ENCODE results near the gene PPM1J. TPM values are rescaled to one million over a fixed set of nuclear protein-coding genes. Genes with fewer than 3 reads are reported as not detected.

Gene PPM1J
- total and polyA plus RNA-seq, 9 of the 15 experiments (the other 6 are each of a cell fraction or from before 2014, with no cell fraction given): 0.25 to 10.5 (median 4.2) TPM

DNA sequence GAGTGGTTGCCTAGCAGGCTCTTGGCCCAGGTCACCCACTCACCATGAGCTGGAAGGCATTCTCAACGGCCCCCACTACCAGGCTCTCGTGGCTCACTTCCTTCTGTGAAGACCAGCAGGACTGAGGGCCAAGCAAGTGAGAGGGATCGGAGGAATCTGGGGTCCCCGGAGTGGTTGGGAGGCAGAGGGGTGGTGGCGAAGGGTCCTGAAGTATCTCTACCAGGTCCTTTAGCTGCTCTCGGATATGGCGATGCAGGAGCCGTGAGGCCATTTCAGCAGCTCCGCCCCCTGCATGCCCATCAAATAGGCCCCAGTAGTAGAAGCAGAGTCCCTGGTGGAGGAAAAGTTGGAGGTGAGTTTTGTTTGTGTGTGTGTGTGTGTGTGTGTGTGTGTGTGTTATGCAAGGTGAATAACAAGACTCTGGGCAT is 2.4 kb downstream of the PPM1J start:
- in situ Hi-C loops (cut with MboI): no loop called here

More for the DNA sequence above, 2.4 kb downstream of the PPM1J start:
- ChIA-PET POLR2A (interaction anchor here (0.7 kb wide), 1 partner anchor 95 kb away, joined by 3 read pairs; no protein-coding TSS in a partner anchor), CTCF (ENCODE audit: low intra/inter-chr PET ratio) (no interaction called here)
- Histone ChIP-seq H3K9me1 (ENCODE audit: control insufficient read depth, insufficient read depth, low read length) (no peaks in the 10 kb centered on the region), H3K79me2 (ENCODE audit: control insufficient read depth, insufficient read depth, low read length) (no peaks in the 10 kb centered on the region), H3K27me3 (ENCODE audit: control insufficient read depth in 2 of 2, insufficient read depth in 2 of 2, low read length in 2 of 2) (no peaks in the 10 kb centered on the region), H3K9me3 (replicated peaks; ENCODE audit: control insufficient read depth, insufficient read depth, low read depth, low read length) (no peaks in the 10 kb centered on the region), H3K4me2 (ENCODE audit: insufficient read depth, low read length) (no peak overlapping the region), H3K36me3 (ENCODE audit: control insufficient read depth, insufficient read depth, low read length) (no peaks in the 10 kb centered on the region), H3K4me3 (no peak overlapping the region), H2AFZ (ENCODE audit: low read depth, low read length) (no peak overlapping the region), H4K20me1 (replicated peaks; ENCODE audit: control insufficient read depth, insufficient read depth, low read length) (no peaks in the 10 kb centered on the region), H3K4me1 (replicated peaks in 1 of 2; ENCODE audit: control insufficient read depth in 2 of 2, insufficient read depth in 2 of 2, low read length in 2 of 2) (peaks cover 24 to 30% of the 10 kb centered on the region in 2 experiments; a peak in 4 of 5 replicates), H3K9ac (ENCODE audit: insufficient read depth in 1 of 2, low read depth in 2 of 2, low read length in 2 of 2) (peak overlapping the region in 1 of 2 experiments; percentile 14; a peak in 1 of 4 replicates), H3K27ac (ENCODE audit: extremely low read depth, low read depth, low read length) (no peak overlapping the region)
- intact Hi-C loops (cut with micrococcal nuclease): loop anchor here (10.0 kb wide), 1 partner anchor 432 kb away; no protein-coding TSS in a partner anchor
- TF ChIP-seq ZNF699 (CRISPR knock-in tag; IDR thresholded peaks at IDR 0.05; ENCODE audit: insufficient replicate concordance): no peak
- TF ChIP-seq ZNF175 (CRISPR knock-in tag; IDR thresholded peaks at IDR 0.05; ENCODE audit: low read depth): no peak
- TF ChIP-seq, protein P1, sequence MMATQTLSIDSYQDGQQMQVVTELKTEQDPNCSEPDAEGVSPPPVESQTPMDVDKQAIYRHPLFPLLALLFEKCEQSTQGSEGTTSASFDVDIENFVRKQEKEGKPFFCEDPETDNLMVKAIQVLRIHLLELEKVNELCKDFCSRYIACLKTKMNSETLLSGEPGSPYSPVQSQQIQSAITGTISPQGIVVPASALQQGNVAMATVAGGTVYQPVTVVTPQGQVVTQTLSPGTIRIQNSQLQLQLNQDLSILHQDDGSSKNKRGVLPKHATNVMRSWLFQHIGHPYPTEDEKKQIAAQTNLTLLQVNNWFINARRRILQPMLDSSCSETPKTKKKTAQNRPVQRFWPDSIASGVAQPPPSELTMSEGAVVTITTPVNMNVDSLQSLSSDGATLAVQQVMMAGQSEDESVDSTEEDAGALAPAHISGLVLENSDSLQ (IDR thresholded peaks at IDR 0.05): peak; percentile 62; the same call in 1 of the 2 replicates
- no peak for TF ChIP-seq SMARCA4 (IDR thresholded peaks at IDR 0.05)
- TF ChIP-seq, protein P2, sequence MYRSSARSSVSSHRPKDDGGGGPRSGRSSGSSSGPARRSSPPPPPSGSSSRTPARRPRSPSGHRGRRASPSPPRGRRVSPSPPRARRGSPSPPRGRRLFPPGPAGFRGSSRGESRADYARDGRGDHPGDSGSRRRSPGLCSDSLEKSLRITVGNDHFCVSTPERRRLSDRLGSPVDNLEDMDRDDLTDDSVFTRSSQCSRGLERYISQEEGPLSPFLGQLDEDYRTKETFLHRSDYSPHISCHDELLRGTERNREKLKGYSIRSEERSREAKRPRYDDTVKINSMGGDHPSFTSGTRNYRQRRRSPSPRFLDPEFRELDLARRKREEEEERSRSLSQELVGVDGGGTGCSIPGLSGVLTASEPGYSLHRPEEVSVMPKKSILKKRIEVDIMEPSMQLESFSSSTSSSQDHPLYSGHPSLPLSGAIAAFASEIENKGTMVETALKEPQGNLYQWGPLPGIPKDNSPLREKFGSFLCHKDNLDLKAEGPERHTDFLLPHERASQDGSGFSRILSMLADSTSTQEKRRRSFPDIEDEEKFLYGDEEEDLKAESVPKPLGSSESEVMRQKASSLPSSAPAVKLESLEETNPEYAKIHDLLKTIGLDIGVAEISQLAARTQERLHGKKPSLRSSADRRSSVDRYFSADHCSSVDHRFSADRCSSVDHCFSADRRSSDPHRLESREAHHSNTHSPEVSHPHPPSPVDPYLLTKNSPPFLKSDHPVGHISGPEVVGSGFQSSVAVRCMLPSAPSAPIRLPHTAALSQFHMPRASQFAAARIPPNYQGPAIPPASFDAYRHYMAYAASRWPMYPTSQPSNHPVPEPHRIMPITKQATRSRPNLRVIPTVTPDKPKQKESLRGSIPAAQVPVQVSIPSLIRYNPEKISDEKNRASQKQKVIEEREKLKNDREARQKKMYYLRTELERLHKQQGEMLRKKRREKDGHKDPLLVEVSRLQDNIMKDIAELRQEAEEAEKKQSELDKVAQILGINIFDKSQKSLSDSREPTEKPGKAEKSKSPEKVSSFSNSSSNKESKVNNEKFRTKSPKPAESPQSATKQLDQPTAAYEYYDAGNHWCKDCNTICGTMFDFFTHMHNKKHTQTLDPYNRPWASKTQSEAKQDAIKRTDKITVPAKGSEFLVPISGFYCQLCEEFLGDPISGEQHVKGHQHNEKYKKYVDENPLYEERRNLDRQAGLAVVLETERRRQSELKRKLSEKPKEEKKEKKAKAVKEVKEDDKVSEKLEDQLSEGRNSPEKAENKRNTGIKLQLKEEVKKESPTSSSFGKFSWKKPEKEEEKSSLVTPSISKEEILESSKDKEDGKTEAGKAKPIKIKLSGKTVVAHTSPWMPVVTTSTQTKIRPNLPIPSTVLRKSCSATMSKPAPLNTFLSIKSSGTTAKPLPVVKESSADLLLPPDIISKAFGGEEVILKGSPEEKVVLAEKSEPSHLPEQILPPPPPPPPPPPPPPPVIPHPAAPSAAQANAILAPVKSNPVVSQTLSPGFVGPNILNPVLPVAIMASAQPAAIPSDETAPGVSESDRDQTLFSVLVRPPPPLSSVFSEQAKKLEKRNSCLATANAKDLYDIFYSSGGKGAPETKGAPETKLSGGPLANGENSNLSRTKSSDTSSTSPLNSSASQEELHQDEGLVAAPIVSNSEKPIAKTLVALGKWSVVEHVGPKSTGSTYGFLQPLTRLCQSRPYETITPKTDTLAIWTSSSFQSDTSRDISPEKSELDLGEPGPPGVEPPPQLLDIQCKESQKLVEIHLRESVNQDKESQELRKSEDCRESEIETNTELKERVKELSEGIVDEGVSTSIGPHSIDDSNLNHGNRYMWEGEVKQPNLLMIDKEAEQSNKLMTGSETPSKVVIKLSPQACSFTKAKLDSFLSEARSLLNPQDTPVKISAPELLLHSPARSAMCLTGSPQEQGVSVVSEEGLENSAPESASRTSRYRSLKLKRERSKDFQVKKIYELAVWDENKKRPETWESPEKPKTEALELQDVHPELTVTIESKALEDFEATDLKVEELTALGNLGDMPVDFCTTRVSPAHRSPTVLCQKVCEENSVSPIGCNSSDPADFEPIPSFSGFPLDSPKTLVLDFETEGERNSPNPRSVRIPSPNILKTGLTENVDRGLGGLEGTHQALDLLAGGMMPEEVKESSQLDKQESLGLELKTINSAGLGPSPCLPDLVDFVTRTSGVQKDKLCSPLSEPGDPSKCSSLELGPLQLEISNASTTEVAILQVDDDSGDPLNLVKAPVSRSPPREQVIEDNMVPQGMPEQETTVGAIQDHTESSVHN (IDR thresholded peaks at IDR 0.05; ENCODE audit: borderline replicate concordance in 1 of 2, low read depth in 1 of 2): no peak
- TF ChIP-seq, protein P3, sequence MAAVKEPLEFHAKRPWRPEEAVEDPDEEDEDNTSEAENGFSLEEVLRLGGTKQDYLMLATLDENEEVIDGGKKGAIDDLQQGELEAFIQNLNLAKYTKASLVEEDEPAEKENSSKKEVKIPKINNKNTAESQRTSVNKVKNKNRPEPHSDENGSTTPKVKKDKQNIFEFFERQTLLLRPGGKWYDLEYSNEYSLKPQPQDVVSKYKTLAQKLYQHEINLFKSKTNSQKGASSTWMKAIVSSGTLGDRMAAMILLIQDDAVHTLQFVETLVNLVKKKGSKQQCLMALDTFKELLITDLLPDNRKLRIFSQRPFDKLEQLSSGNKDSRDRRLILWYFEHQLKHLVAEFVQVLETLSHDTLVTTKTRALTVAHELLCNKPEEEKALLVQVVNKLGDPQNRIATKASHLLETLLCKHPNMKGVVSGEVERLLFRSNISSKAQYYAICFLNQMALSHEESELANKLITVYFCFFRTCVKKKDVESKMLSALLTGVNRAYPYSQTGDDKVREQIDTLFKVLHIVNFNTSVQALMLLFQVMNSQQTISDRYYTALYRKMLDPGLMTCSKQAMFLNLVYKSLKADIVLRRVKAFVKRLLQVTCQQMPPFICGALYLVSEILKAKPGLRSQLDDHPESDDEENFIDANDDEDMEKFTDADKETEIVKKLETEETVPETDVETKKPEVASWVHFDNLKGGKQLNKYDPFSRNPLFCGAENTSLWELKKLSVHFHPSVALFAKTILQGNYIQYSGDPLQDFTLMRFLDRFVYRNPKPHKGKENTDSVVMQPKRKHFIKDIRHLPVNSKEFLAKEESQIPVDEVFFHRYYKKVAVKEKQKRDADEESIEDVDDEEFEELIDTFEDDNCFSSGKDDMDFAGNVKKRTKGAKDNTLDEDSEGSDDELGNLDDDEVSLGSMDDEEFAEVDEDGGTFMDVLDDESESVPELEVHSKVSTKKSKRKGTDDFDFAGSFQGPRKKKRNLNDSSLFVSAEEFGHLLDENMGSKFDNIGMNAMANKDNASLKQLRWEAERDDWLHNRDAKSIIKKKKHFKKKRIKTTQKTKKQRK (IDR thresholded peaks at IDR 0.05; ENCODE audit: borderline replicate concordance, low read depth, low read length): no peak
- TF ChIP-seq, protein P4, sequence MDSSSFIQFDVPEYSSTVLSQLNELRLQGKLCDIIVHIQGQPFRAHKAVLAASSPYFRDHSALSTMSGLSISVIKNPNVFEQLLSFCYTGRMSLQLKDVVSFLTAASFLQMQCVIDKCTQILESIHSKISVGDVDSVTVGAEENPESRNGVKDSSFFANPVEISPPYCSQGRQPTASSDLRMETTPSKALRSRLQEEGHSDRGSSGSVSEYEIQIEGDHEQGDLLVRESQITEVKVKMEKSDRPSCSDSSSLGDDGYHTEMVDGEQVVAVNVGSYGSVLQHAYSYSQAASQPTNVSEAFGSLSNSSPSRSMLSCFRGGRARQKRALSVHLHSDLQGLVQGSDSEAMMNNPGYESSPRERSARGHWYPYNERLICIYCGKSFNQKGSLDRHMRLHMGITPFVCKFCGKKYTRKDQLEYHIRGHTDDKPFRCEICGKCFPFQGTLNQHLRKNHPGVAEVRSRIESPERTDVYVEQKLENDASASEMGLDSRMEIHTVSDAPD (CRISPR knock-in tag; IDR thresholded peaks at IDR 0.05): no peak
- BruUV-seq (replicated peaks): TSS peak; percentile 38
- 65% methylated on average over 9 of the region's 9 CpGs for WGBS (ENCODE audit: insufficient coverage, low coverage, missing lambda C conversion rate)
- ATAC-seq: no peak
- DNase-seq (ENCODE audit: extremely low read depth in 1 of 4, low spot score in 3 of 4): no peak
- FAIRE-seq: no peak
